B cell (primary cell): ENCODE results near the gene TEAD1.

Source experiments
- EZH2 ChIP-seq: IDR thresholded peaks from 2 replicates; pipeline ENCODE4 v1.6.1; 2012; ENCODE audit warnings: borderline replicate concordance, low read depth, mild to moderate bottlenecking, moderate library complexity, low read length; ENCODE audit not compliant: insufficient read depth, poor library complexity, severe bottlenecking
- TF ChIP-seq, protein P1 (sequence below): fragments of 200-600 bp; IDR thresholded peaks from one replicate; pipeline ENCODE4 v1.8.0; 2022; ENCODE audit warnings: antibody characterized with exemption, mild to moderate bottlenecking

DNA sequence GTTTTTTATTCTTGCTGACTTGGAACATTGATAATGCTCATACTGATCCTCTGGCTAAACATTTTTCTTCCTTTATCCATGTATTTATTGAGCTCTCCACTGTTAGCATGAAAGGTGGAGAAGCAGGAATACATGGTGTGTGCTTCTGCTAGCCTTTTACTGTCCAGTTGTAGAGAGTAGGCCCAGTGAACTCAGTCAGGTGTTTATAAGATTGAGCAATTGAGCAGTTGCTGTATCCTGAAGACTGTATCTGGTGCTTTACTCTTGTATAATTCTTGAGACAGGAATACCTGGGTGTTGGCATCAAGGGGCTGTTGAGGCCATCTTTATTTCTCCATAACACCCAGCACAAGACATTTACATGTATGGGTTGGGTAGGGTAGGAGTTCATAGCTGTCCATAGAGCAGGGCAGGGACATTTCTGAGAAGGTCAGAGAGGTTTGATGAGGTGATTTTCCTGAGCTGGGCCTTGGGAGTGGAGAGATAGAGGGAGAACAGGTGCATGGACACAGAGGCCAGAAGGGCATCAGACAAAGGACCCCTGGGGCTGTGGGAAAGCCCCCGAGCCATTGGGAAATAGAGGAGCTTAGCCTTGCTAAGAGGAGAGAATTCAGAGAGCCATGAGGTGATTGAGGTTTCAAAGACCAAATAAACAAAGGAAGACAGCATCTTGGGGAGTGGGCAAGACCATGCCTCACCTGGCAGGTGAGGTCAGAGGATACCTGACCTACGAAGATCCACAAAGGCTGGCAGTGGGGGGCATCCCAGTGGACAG lies 155.5 kb downstream of the TEAD1 start:
- no peak for TF ChIP-seq EZH2
- TF ChIP-seq, protein P1, sequence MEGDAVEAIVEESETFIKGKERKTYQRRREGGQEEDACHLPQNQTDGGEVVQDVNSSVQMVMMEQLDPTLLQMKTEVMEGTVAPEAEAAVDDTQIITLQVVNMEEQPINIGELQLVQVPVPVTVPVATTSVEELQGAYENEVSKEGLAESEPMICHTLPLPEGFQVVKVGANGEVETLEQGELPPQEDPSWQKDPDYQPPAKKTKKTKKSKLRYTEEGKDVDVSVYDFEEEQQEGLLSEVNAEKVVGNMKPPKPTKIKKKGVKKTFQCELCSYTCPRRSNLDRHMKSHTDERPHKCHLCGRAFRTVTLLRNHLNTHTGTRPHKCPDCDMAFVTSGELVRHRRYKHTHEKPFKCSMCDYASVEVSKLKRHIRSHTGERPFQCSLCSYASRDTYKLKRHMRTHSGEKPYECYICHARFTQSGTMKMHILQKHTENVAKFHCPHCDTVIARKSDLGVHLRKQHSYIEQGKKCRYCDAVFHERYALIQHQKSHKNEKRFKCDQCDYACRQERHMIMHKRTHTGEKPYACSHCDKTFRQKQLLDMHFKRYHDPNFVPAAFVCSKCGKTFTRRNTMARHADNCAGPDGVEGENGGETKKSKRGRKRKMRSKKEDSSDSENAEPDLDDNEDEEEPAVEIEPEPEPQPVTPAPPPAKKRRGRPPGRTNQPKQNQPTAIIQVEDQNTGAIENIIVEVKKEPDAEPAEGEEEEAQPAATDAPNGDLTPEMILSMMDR: no peak
